Measurements from ENCODE around the gene OR10H1.

The OR10H1 gene

DNA sequence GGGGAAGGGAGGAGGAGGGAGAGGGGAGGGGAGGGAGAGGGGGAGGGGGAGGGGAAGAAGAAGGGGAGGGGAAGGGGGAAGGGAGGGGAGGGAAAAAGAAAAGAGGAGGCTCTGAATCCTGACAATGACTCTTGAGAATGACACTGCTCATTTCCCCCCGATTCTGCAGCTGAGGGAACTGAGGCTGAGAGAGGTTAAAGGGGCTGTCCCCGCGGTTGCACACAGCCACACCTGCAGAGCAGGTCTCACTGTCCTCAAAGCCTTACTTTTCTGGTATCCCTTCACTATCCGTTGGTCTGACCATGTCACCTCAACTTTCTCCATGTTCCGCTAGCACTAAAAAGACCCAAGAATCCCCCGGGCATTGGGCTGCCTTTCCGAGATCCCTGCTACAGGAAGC, 47.0 kb upstream of the OR10H1 start:
- no peak for ATAC-seq
- TF ChIP-seq ESRRG (CRISPR knock-in tag; IDR thresholded peaks at IDR 0.05) (no peak), RARB (CRISPR knock-in tag; IDR thresholded peaks at IDR 0.05) (no peak), ARNTL (CRISPR knock-in tag; IDR thresholded peaks at IDR 0.05; ENCODE audit: borderline replicate concordance, low read depth) (no peak), ISL1 (CRISPR knock-in tag; IDR thresholded peaks at IDR 0.05) (no peak), SNAI2 (CRISPR knock-in tag; IDR thresholded peaks at IDR 0.05) (no peak), ZC3H10 (CRISPR knock-in tag; IDR thresholded peaks at IDR 0.05) (no peak), ZFP30 (CRISPR knock-in tag; IDR thresholded peaks at IDR 0.05) (no peak)

DNA sequence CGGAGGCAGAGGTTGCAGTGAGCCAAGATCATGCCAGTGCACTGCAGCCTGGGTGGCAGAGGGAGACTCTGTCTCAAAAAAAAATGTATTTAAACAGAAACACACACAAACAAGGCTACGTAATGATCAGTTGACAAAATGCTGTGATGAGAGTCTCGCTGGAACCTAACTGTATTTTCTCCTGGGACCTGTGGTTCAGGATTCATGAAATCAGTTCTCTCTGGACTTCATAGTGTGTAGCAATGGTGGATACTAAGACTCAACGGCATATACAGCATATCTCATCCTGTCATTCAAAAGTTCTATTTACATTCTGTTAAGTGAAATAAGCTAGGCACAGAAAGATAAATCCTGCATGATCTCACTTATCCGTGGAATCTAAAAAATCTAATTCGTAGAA, 45.1 kb upstream of the OR10H1 start:
- TF ChIP-seq, protein P1, sequence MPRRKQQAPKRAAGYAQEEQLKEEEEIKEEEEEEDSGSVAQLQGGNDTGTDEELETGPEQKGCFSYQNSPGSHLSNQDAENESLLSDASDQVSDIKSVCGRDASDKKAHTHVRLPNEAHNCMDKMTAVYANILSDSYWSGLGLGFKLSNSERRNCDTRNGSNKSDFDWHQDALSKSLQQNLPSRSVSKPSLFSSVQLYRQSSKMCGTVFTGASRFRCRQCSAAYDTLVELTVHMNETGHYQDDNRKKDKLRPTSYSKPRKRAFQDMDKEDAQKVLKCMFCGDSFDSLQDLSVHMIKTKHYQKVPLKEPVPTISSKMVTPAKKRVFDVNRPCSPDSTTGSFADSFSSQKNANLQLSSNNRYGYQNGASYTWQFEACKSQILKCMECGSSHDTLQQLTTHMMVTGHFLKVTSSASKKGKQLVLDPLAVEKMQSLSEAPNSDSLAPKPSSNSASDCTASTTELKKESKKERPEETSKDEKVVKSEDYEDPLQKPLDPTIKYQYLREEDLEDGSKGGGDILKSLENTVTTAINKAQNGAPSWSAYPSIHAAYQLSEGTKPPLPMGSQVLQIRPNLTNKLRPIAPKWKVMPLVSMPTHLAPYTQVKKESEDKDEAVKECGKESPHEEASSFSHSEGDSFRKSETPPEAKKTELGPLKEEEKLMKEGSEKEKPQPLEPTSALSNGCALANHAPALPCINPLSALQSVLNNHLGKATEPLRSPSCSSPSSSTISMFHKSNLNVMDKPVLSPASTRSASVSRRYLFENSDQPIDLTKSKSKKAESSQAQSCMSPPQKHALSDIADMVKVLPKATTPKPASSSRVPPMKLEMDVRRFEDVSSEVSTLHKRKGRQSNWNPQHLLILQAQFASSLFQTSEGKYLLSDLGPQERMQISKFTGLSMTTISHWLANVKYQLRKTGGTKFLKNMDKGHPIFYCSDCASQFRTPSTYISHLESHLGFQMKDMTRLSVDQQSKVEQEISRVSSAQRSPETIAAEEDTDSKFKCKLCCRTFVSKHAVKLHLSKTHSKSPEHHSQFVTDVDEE (CRISPR knock-in tag; IDR thresholded peaks at IDR 0.05): no peak
- TF ChIP-seq OSR1 (CRISPR knock-in tag; IDR thresholded peaks at IDR 0.05) (no peak), TOX (CRISPR knock-in tag; IDR thresholded peaks at IDR 0.05; ENCODE audit: borderline replicate concordance) (no peak), TCF4 (CRISPR knock-in tag; IDR thresholded peaks at IDR 0.05; ENCODE audit: borderline replicate concordance) (no peak), ZNF70 (CRISPR knock-in tag; IDR thresholded peaks at IDR 0.05) (no peak), ZC3H10 (CRISPR knock-in tag; IDR thresholded peaks at IDR 0.05) (no peak), ISL1 (CRISPR knock-in tag; IDR thresholded peaks at IDR 0.05) (no peak)
- TF ChIP-seq, protein P2, sequence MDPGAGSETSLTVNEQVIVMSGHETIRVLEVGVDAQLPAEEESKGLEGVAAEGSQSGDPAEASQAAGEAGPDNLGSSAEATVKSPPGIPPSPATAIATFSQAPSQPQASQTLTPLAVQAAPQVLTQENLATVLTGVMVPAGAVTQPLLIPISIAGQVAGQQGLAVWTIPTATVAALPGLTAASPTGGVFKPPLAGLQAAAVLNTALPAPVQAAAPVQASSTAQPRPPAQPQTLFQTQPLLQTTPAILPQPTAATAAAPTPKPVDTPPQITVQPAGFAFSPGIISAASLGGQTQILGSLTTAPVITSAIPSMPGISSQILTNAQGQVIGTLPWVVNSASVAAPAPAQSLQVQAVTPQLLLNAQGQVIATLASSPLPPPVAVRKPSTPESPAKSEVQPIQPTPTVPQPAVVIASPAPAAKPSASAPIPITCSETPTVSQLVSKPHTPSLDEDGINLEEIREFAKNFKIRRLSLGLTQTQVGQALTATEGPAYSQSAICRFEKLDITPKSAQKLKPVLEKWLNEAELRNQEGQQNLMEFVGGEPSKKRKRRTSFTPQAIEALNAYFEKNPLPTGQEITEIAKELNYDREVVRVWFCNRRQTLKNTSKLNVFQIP (CRISPR knock-in tag; IDR thresholded peaks at IDR 0.05; ENCODE audit: borderline replicate concordance, low read depth): no peak

DNA sequence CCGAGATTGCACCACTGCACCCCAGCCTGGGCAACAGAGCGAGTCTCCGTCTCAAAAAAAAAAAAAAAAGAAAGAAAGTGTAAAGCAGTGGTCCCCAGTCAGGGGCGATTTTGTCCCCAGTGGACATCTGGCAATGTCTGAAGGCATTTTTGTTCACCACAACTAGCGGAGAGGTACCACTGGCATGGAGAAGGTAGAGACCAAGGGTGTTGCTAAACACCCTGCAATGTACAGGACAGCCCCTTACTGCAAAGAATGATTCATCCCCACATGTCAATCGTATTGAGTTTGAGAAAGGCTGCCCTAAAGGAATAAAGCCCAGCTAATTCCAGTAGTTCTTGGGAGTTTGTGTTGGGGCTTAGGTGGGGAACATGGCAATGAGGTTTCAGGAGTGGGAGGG, 43.7 kb upstream of the OR10H1 start:
- ATAC-seq: no peak
- TF ChIP-seq CSDC2 (CRISPR knock-in tag; IDR thresholded peaks at IDR 0.05) (no peak), ZNF8 (CRISPR knock-in tag; IDR thresholded peaks at IDR 0.05) (no peak), ARNTL (CRISPR knock-in tag; IDR thresholded peaks at IDR 0.05; ENCODE audit: borderline replicate concordance, low read depth) (no peak), TOX (CRISPR knock-in tag; IDR thresholded peaks at IDR 0.05; ENCODE audit: borderline replicate concordance) (no peak), TCF4 (CRISPR knock-in tag; IDR thresholded peaks at IDR 0.05; ENCODE audit: borderline replicate concordance) (no peak), BACH2 (CRISPR knock-in tag; IDR thresholded peaks at IDR 0.05; ENCODE audit: borderline replicate concordance) (no peak), ISL1 (CRISPR knock-in tag; IDR thresholded peaks at IDR 0.05) (no peak), ESRRG (CRISPR knock-in tag; IDR thresholded peaks at IDR 0.05) (no peak), ZC3H10 (CRISPR knock-in tag; IDR thresholded peaks at IDR 0.05) (no peak), ZFP30 (CRISPR knock-in tag; IDR thresholded peaks at IDR 0.05) (no peak), RARB (CRISPR knock-in tag; IDR thresholded peaks at IDR 0.05) (no peak), GLIS3 (CRISPR knock-in tag; IDR thresholded peaks at IDR 0.05) (no peak), ZFP3 (CRISPR knock-in tag; IDR thresholded peaks at IDR 0.05) (no peak), ZNF70 (CRISPR knock-in tag; IDR thresholded peaks at IDR 0.05) (no peak), PPARA (CRISPR knock-in tag; IDR thresholded peaks at IDR 0.05; ENCODE audit: borderline replicate concordance) (no peak), SNAI2 (CRISPR knock-in tag; IDR thresholded peaks at IDR 0.05) (no peak)
- TF ChIP-seq, protein P3, sequence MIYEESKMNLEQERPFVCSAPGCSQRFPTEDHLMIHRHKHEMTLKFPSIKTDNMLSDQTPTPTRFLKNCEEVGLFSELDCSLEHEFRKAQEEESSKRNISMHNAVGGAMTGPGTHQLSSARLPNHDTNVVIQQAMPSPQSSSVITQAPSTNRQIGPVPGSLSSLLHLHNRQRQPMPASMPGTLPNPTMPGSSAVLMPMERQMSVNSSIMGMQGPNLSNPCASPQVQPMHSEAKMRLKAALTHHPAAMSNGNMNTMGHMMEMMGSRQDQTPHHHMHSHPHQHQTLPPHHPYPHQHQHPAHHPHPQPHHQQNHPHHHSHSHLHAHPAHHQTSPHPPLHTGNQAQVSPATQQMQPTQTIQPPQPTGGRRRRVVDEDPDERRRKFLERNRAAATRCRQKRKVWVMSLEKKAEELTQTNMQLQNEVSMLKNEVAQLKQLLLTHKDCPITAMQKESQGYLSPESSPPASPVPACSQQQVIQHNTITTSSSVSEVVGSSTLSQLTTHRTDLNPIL (CRISPR knock-in tag; IDR thresholded peaks at IDR 0.05; ENCODE audit: low read depth): no peak
- TF ChIP-seq, protein P4, sequence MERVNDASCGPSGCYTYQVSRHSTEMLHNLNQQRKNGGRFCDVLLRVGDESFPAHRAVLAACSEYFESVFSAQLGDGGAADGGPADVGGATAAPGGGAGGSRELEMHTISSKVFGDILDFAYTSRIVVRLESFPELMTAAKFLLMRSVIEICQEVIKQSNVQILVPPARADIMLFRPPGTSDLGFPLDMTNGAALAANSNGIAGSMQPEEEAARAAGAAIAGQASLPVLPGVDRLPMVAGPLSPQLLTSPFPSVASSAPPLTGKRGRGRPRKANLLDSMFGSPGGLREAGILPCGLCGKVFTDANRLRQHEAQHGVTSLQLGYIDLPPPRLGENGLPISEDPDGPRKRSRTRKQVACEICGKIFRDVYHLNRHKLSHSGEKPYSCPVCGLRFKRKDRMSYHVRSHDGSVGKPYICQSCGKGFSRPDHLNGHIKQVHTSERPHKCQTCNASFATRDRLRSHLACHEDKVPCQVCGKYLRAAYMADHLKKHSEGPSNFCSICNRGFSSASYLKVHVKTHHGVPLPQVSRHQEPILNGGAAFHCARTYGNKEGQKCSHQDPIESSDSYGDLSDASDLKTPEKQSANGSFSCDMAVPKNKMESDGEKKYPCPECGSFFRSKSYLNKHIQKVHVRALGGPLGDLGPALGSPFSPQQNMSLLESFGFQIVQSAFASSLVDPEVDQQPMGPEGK (CRISPR knock-in tag; IDR thresholded peaks at IDR 0.05; ENCODE audit: borderline replicate concordance): no peak
- TF ChIP-seq, protein P5, sequence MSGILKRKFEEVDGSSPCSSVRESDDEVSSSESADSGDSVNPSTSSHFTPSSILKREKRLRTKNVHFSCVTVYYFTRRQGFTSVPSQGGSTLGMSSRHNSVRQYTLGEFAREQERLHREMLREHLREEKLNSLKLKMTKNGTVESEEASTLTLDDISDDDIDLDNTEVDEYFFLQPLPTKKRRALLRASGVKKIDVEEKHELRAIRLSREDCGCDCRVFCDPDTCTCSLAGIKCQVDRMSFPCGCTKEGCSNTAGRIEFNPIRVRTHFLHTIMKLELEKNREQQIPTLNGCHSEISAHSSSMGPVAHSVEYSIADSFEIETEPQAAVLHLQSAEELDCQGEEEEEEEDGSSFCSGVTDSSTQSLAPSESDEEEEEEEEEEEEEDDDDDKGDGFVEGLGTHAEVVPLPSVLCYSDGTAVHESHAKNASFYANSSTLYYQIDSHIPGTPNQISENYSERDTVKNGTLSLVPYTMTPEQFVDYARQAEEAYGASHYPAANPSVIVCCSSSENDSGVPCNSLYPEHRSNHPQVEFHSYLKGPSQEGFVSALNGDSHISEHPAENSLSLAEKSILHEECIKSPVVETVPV (CRISPR knock-in tag; IDR thresholded peaks at IDR 0.05): no peak

More for the DNA sequence above, 45.1 kb upstream of the OR10H1 start:
- ATAC-seq: no peak
